Stimulated activated CD8-positive, alpha-beta memory T cell treated with anti-CD3 and anti-CD28 coated beads, Interleukin-7, amount 100 ng/mL, for 48 hours (primary cell): Measurements from ENCODE around the gene IQSEC2.

Experiments used
- DNase-seq, 2 donors: peaks; one replicate each; pipeline ENCODE4 v3.0.0-alpha.2; 2020; ENCODE audit warnings: low read depth in 1 of 2; ENCODE audit errors: extremely low read depth in 1 of 2

Gene IQSEC2

GRCh38 chrX:53281321-53281822 lies at the start of gene IQSEC2:
Gene IQSEC2, minus strand, starts transcription at chrX:53281584.
- no peak for DNase-seq

- no peak for DNase-seq
Measured at GRCh38 chrX:53330331-53330730, 48.9 kb upstream of the IQSEC2 start.

DNA sequence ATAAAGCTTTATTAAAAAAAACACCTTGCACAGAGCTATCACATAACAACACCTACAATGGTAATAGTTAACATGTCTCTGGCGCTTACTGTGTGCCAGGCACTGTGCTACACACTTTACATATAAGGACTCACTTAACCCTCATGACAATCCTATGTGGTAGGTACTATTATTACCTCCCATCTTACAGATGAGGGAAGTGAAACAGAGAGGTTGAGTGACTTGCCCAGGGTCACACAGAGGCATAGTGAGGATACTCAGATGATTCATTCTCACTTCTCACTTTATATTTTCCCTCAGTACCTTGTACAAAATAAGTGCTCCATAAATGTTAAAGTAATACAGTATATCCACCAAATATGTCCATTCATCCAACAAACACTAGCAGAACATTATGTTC lies 43.4 kb upstream of the IQSEC2 start:
- DNase-seq: no peak

DNA sequence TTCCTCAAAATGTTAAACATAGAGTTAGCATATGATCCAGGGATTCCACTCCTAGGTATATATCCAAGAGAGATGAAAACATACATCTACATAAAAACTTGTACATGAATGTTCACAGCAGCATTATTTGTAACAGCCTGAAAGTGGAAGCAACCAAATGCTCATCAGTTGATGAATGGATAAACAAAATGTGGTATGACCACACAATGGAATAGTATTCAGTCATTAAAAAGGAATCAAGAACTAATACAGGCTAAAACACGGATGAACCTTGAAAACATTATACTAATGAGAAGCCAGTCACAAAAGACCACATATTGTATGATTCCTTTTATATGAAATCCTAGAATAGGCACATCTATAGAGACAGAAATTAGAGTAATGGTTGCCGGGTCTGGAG lies 42.7 kb upstream of the IQSEC2 start:
- DNase-seq: no peak

DNA sequence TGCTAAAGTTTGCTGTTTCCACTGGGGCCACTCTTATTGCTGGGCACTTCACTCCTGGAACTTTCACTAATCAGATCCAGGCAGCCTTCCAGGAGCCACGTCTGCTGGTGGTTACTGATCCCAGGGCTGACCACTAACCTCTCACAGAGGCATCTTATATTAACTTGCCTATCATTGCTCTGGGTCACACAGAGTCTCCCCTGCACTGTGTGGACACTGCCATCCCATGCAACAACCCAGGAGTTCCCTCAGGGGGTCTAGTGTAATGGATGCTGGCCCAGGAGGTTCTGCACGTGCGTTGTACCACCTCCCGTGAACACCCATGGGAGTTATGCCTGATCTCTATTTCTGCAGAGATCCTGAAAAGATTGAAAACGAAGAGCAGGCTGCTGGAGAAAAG lies 41.8 kb upstream of the IQSEC2 start:
- DNase-seq: no peak

DNA sequence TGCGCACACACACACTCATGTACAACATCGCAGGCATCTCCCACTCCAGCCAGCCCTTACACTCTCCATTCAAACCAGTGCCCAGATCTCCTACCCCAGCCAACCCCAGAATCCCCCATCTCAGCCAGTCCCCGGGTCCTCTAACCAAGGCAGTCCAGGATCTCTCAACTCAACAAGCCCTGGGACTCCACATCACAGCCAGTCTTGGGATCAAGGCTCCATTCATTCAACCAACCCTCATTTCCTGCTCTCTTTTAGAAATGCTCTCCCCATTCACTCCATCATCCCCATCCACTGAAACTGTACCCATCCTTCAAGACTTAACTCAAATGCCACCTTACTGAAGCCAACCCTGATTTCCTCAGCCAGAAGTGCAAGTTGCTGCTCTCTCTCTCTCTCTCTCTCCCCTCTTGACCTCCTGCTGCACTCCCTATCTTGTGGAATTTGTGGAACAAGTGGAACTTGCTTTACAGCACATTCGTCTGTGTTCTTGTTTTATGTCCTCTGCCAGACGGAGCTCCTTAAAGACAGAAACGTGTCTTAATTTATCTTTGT lies 40.6 kb upstream of the IQSEC2 start:
- no peak for DNase-seq

DNA sequence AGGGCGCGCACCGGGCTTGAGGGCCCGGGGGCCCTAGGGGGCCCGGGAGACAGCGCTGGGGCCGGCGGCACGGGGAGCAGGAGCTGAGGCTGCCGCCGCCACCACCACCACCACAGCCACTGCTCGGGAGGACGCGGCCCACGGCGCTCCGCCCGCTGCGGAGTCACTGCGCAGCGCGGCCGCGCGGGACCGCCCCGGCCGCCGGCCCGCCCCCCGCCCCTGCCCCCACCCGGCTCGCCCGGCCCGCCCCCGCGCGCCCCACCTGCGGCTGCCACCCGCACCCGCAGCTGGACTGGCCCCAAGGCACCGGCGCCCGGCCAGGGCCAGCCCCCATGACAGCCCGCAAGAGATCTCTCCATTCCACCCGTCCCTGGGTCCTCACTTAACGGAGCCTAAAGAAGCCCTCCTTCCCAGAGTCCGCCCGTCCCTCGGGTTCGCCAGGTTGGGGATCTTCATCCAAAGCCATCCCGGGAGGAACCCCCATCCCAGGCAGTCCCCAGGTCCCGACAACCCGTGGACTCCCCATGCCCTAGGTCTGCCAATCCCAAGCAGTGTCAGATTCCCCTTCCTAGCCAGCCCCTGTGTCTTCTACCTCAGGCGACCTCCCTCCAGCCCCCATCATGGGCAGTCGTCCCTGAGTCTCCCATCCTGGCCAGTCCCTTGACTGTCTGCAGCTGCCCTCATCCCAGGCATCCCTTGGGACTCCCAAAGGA lies 40.0 kb upstream of the IQSEC2 start:
- no peak for DNase-seq

GRCh38 chrX:53320543-53321229 lies 39.3 kb upstream of the IQSEC2 start:
- no peak for DNase-seq

GRCh38 chrX:53319614-53320542 lies 38.5 kb upstream of the IQSEC2 start:
- no peak for DNase-seq

DNA sequence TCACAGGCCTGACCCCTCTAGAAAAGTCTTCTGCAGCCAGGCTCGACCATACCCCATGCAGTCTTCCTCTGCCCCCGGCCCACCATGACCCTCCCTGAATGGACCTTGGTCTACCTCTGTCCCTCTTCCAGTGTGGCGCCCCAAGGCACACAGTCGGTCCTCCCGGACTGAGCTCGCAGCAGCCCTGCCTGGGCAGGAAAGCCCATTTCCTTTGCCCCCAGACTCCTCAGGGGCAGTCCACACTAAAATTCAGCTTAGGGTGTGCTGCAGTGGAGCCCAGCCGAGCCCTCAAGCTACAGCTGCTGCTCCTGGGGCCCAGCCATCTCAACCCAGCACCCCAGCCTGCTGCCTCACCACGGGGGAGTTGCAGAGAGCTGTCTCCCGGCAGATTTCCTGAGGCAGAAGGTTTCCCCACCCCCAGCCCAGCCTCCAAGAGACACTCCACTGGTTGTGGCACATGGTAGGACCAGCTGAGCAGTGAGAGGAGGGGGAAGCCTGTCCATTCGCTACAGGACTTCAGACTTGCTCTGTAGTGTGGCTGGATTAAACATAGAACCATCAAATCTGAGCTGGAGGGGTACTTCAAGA lies 37.5 kb upstream of the IQSEC2 start:
- no peak for DNase-seq

DNA sequence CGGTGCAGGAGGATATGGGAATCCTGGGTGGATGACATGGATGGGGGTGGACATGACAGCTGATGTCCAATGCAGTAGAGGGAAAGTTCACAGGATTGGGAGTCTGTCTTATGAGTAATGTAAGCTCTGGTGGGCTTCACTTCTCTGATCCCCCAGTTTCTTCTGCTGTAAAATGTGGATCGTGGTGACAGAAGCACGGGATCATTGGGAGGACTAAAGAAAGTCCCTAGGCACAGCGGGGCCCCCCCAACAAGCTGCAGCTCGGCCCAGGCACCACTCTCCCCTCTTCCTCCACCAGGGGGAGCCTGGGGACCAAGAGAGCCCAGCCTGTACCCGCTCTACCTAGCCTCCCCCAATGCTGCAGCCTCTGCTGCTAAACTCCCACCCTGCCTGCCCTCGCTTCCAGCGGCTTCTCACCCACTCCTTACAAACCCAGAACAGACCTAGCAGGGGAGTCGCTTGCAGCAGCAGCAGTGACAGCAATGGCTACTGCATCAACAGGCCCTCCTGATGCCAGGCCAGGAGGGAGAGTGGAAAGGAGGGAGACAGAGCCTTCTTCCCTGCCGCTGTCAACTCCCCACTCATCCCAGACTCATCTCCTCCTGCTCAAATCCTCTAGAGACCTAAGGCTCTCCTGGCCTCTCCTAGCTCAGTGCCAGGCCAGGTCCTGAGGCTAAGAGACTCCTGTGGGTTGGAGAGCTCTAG lies 36.1 kb upstream of the IQSEC2 start:
- DNase-seq: peak; percentile 15 to 46

GRCh38 chrX:53316860-53317237 lies 35.5 kb upstream of the IQSEC2 start:
- no peak for DNase-seq

- no peak for DNase-seq
Measured at GRCh38 chrX:53316111-53316859, 34.9 kb upstream of the IQSEC2 start.

- no peak for DNase-seq
Measured at GRCh38 chrX:53313728-53314105, 32.3 kb upstream of the IQSEC2 start.

GRCh38 chrX:53312946-53313727 lies 31.8 kb upstream of the IQSEC2 start:
- peak in 1 of 2 donors; percentile 19 for DNase-seq

GRCh38 chrX:53309837-53310236 lies 28.5 kb upstream of the IQSEC2 start:
- no peak for DNase-seq

- DNase-seq: no peak
Measured at GRCh38 chrX:53308836-53309235, 27.5 kb upstream of the IQSEC2 start.
